Keratinocyte (primary cell): ENCODE data around the gene ACVR1B. TPM values are rescaled to one million over a fixed set of nuclear protein-coding genes. Genes with fewer than 3 reads are reported as not detected.

Experiments
- DNase-seq: peaks from one replicate; pipeline ENCODE4 v3.0.0-alpha.2; 2011; ENCODE audit warnings: low read depth, missing footprints, low spot score
- FAIRE-seq: peaks from 2 replicates; lab custom pipeline; 2011; peaks lifted over from hg19 to GRCh38; lab: Jason Lieb, UNC
- H2AFZ ChIP-seq: 2 replicates; pipeline ENCODE4 v1.6.0; 2012; ENCODE audit warnings: low read length, control low read depth, inconsistent platforms; ENCODE audit not compliant: control insufficient read depth
- H3K27ac ChIP-seq: 2 replicates; pipeline ENCODE4 v1.5.1; 2011; ENCODE audit warnings: low read length; ENCODE audit not compliant: control insufficient read depth, insufficient read depth
- H3K27me3 ChIP-seq: 3 replicates; pipeline ENCODE4 v1.6.0; 2011; ENCODE audit warnings: low read length; ENCODE audit not compliant: control insufficient read depth, insufficient read depth; ENCODE audit errors: extremely low read depth
- H3K36me3 ChIP-seq, 2 experiments: 2 replicates in 1 of 2; 3 replicates in 1 of 2; pipeline ENCODE4 v1.5.1; 2011; ENCODE audit warnings: low read length in 2 of 2, mild to moderate bottlenecking in 1 of 2; ENCODE audit not compliant: control insufficient read depth in 2 of 2, insufficient read depth in 2 of 2; ENCODE audit errors: extremely low read depth in 1 of 2
- H3K4me1 ChIP-seq: 3 replicates; pipeline ENCODE4 v1.5.1; 2011; ENCODE audit warnings: low read length; ENCODE audit not compliant: control insufficient read depth, insufficient read depth; ENCODE audit errors: extremely low read depth
- H3K4me2 ChIP-seq: 3 replicates; pipeline ENCODE4 v1.6.0; 2011; ENCODE audit warnings: low read depth, low read length; ENCODE audit not compliant: control insufficient read depth, insufficient read depth; ENCODE audit errors: extremely low read depth
- H3K4me3 ChIP-seq, 3 experiments: fragments of 200-600 bp in 1 of 3; sonication (generic) in 1 of 3; 2 replicates in 2 of 3; 3 replicates in 1 of 3; pipeline ENCODE4 v1.5.1; 2011 to 2016; ENCODE audit warnings: low read length in 3 of 3, mild to moderate bottlenecking in 3 of 3, control low read depth in 2 of 3, inconsistent platforms in 1 of 3, low read depth in 1 of 3, mixed read lengths in 1 of 3, mixed run types in 1 of 3, moderate library complexity in 1 of 3; ENCODE audit not compliant: control insufficient read depth in 2 of 3, insufficient read depth in 2 of 3; ENCODE audit errors: extremely low read depth in 1 of 3
- H3K79me2 ChIP-seq: 2 replicates; pipeline ENCODE4 v1.6.0; 2012; ENCODE audit warnings: low read length; ENCODE audit not compliant: control insufficient read depth, insufficient read depth
- H3K9ac ChIP-seq: 3 replicates; pipeline ENCODE4 v1.6.0; 2011; ENCODE audit warnings: low read length; ENCODE audit not compliant: control insufficient read depth, insufficient read depth; ENCODE audit errors: extremely low read depth
- H3K9me1 ChIP-seq: 3 replicates; pipeline ENCODE4 v1.6.0; 2011; ENCODE audit warnings: low read length; ENCODE audit not compliant: control insufficient read depth, insufficient read depth; ENCODE audit errors: extremely low read depth
- H3K9me3 ChIP-seq: 2 replicates; pipeline ENCODE4 v1.5.1; 2012; ENCODE audit warnings: low read depth, low read length; ENCODE audit not compliant: control insufficient read depth
- H4K20me1 ChIP-seq: 3 replicates; pipeline ENCODE4 v1.6.0; 2011; ENCODE audit warnings: low read length; ENCODE audit not compliant: control insufficient read depth, insufficient read depth; ENCODE audit errors: extremely low read depth
- CTCF ChIP-seq, 3 experiments: IDR thresholded peaks in 1 of 3; conservative IDR thresholded peaks in 1 of 3; optimal IDR thresholded peaks in 1 of 3; 2 replicates in 2 of 3; 3 replicates in 1 of 3; pipeline versions ENCODE3 to v1.5.1; 2011; ENCODE audit warnings: low read length in 3 of 3, mild to moderate bottlenecking in 3 of 3, moderate library complexity in 2 of 3, control low read depth in 1 of 3, inconsistent platforms in 1 of 3; ENCODE audit not compliant: insufficient read depth in 2 of 3; ENCODE audit errors: extremely low read depth in 1 of 3
- EZH2 ChIP-seq: IDR thresholded peaks from one replicate; pipeline ENCODE4 v1.6.1; 2012; ENCODE audit warnings: inconsistent platforms, mild to moderate bottlenecking, low read length, moderate library complexity
- dilution Hi-C: fragments of 300-500 bp; cut with MboI; formaldehyde crosslinking; loops from one replicate; pipeline ENCODE4 v1.7.0; 2020; ENCODE audit warnings: low sequenced_read_pairs; ENCODE audit not compliant: extremely low pct_ligation_motif_present
- polyA plus RNA-seq, 5 experiments: library from polyadenylated mRNA; depleted of rRNA in 3 of 5; stranded (reverse) in 3 of 5; stranded (forward) in 1 of 5; unstranded in 1 of 5; fragments of >200 nt; gene quantifications; 1 replicate in 1 of 5; 2 replicates in 3 of 5; 3 replicates in 1 of 5; pipeline versions ENCODE4 v1.2.1 to v1.2.3, GENCODE V29; 2011 to 2012; ENCODE audit warnings: missing spikeins in 2 of 5, low read depth in 1 of 5, low replicate concordance in 1 of 5

ACVR1B gene
- polyA plus RNA-seq, 1 donor (not counting 4 experiments of a cell fraction or from before 2014, with no cell fraction given), result 12.7 TPM

- no peaks in the 10 kb centered on the region for H3K9me1 ChIP-seq
- no peaks in the 10 kb centered on the region for H4K20me1 ChIP-seq
- H2AFZ ChIP-seq, result no peak overlapping the region
- peaks cover 38% of the 10 kb centered on the region for H3K4me1 ChIP-seq
- peaks cover 39% of the 10 kb centered on the region for H3K79me2 ChIP-seq
- peaks cover 0 to 1% of the 10 kb centered on the region in 2 experiments for H3K36me3 ChIP-seq
- FAIRE-seq, result no peak
- dilution Hi-C loops, result no loop called here
- H3K4me2 ChIP-seq, result no peak overlapping the region
- H3K9ac ChIP-seq, result no peak overlapping the region
- H3K4me3 ChIP-seq, result no peak overlapping the region
- H3K9me3 ChIP-seq, result no peaks in the 10 kb centered on the region
- DNase-seq, result no peak
- H3K27me3 ChIP-seq, result no peaks in the 10 kb centered on the region
- TF ChIP-seq CTCF (optimal IDR thresholded peaks at IDR 0.05 in 1 of 3, IDR thresholded peaks at IDR 0.05 in 1 of 3, conservative IDR thresholded peaks at IDR 0.05 in 1 of 3; ENCODE audit: extremely low read depth in 1 of 3, insufficient read depth in 2 of 3, low read length in 3 of 3), result no peak
- no peak for TF ChIP-seq EZH2
- no peak overlapping the region for H3K27ac ChIP-seq
These were observed 18.1 kb downstream of the ACVR1B start for GRCh38 chr12:51969643-51970042.

GRCh38 chr12:51970904-51971646 lies 19.6 kb downstream of the ACVR1B start:
- H3K4me2 ChIP-seq, result peak overlapping the region; percentile 72
- DNase-seq (no peak), FAIRE-seq (peak; percentile 82)
- no peak overlapping the region for H2AFZ ChIP-seq
- H3K4me1 ChIP-seq, result peaks cover 38% of the 10 kb centered on the region
- no peaks in the 10 kb centered on the region for H4K20me1 ChIP-seq
- dilution Hi-C loops, result no loop called here
- H3K9me3 ChIP-seq, result no peaks in the 10 kb centered on the region
- peak overlapping the region; percentile 52 for H3K9ac ChIP-seq
- H3K4me3 ChIP-seq, result peak overlapping the region in 1 of 3 experiments; percentile 50
- peaks cover 4 to 8% of the 10 kb centered on the region in 2 experiments for H3K36me3 ChIP-seq
- H3K27me3 ChIP-seq, result no peaks in the 10 kb centered on the region
- H3K79me2 ChIP-seq, result peaks cover 33% of the 10 kb centered on the region
- no peaks in the 10 kb centered on the region for H3K9me1 ChIP-seq
- TF ChIP-seq EZH2, result no peak
- peak; percentile 80 to 86 (median 86) for TF ChIP-seq CTCF (optimal IDR thresholded peaks at IDR 0.05 in 1 of 3, IDR thresholded peaks at IDR 0.05 in 1 of 3, conservative IDR thresholded peaks at IDR 0.05 in 1 of 3; ENCODE audit: extremely low read depth in 1 of 3, insufficient read depth in 2 of 3, low read length in 3 of 3)
- H3K27ac ChIP-seq, result peak overlapping the region; percentile 82
